ENCODE results near the gene OR6C74. TPM values are rescaled to one million over a fixed set of nuclear protein-coding genes. Genes with fewer than 3 reads are reported as not detected.

The OR6C74 gene
- total RNA-seq (2021), result not detected in 3 replicates
- Bru-seq, nascent RNA, result not detected
- long read RNA-seq, experiment 1, result 0 reads
- long read RNA-seq, experiment 2, result 0 reads
- long read RNA-seq, experiment 3, result 0 reads

DNA sequence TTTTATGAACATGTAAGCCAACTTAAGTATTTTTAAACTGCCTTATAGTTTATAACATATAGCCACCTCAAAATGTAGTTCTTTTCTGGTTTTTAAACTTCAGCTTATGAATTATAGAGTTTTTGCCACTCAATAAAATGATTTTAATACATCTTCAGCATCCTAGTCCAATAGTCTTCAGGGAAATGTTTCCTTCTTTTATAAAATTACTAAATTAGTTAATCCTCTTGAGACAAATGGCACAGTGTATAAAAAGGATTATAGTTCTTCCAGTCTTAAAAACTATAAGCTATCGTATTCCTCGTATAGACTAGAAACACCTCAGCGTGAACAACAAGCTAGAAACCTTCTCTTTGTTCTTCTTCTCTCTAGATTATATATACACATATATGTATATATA, at the start of gene OR6C74:
TSS of gene OR6C74 (plus strand) at position 301 of the 400 bp plus-strand sequence. CDS start 2,679 bp downstream, outside the sequence.
- no peaks in the 10 kb centered on the region for H3K9me3 Mint-ChIP-seq
- no peaks in the 10 kb centered on the region for H3K4me1 Mint-ChIP-seq
- no peaks in the 10 kb centered on the region for H3K36me3 Mint-ChIP-seq
- DNase-seq (ENCODE audit: low spot score), result no peak
- ChIA-PET CTCF (no interaction called here), POLR2A (no interaction called here)
- ATAC-seq, result no peak
- no peak within 1 kb of the TSS for H3K4me3 Mint-ChIP-seq
- TF ChIP-seq ZNF671 (CRISPR knock-in tag; IDR thresholded peaks at IDR 0.05) (no peak), ZMAT4 (CRISPR knock-in tag; IDR thresholded peaks at IDR 0.05) (no peak), AR (CRISPR knock-in tag; IDR thresholded peaks at IDR 0.05) (no peak), SP1 (CRISPR knock-in tag; conservative IDR thresholded peaks at IDR 0.05) (no peak), JUN (CRISPR knock-in tag; IDR thresholded peaks at IDR 0.05) (no peak), NR2C2 (CRISPR knock-in tag; IDR thresholded peaks at IDR 0.05) (no peak), FOXK1 (CRISPR knock-in tag; IDR thresholded peaks at IDR 0.05) (no peak), RELA (CRISPR knock-in tag; IDR thresholded peaks at IDR 0.05; ENCODE audit: borderline replicate concordance) (no peak)
- TF ChIP-seq, protein P1, sequence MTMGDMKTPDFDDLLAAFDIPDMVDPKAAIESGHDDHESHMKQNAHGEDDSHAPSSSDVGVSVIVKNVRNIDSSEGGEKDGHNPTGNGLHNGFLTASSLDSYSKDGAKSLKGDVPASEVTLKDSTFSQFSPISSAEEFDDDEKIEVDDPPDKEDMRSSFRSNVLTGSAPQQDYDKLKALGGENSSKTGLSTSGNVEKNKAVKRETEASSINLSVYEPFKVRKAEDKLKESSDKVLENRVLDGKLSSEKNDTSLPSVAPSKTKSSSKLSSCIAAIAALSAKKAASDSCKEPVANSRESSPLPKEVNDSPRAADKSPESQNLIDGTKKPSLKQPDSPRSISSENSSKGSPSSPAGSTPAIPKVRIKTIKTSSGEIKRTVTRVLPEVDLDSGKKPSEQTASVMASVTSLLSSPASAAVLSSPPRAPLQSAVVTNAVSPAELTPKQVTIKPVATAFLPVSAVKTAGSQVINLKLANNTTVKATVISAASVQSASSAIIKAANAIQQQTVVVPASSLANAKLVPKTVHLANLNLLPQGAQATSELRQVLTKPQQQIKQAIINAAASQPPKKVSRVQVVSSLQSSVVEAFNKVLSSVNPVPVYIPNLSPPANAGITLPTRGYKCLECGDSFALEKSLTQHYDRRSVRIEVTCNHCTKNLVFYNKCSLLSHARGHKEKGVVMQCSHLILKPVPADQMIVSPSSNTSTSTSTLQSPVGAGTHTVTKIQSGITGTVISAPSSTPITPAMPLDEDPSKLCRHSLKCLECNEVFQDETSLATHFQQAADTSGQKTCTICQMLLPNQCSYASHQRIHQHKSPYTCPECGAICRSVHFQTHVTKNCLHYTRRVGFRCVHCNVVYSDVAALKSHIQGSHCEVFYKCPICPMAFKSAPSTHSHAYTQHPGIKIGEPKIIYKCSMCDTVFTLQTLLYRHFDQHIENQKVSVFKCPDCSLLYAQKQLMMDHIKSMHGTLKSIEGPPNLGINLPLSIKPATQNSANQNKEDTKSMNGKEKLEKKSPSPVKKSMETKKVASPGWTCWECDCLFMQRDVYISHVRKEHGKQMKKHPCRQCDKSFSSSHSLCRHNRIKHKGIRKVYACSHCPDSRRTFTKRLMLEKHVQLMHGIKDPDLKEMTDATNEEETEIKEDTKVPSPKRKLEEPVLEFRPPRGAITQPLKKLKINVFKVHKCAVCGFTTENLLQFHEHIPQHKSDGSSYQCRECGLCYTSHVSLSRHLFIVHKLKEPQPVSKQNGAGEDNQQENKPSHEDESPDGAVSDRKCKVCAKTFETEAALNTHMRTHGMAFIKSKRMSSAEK (CRISPR knock-in tag; IDR thresholded peaks at IDR 0.05; ENCODE audit: borderline replicate concordance), result no peak
- H3K27me3 Mint-ChIP-seq (ENCODE audit: low read depth), result no peaks in the 10 kb centered on the region
- no peak within 1 kb of the TSS for H3K27ac Mint-ChIP-seq

- peaks cover 4% of the 10 kb centered on the region for H3K9me3 Mint-ChIP-seq
- CTCF ChIA-PET, result no interaction called here
- H3K27me3 Mint-ChIP-seq (ENCODE audit: low read depth), result no peaks in the 10 kb centered on the region
- H3K27ac Mint-ChIP-seq, result no peak within 1 kb of the TSS
- POLR2A ChIA-PET, result no interaction called here
- peaks cover 4% of the 10 kb centered on the region for H3K4me1 Mint-ChIP-seq
- TF ChIP-seq MYBL2 (CRISPR knock-in tag; IDR thresholded peaks at IDR 0.05), result no peak
- H3K4me3 Mint-ChIP-seq, result no peak within 1 kb of the TSS
- H3K36me3 Mint-ChIP-seq, result no peaks in the 10 kb centered on the region
- no peak for DNase-seq (ENCODE audit: low spot score)
- ATAC-seq, result no peak
Observed at GRCh38 chr12:55220725-55221124, 23.7 kb upstream of the OR6C74 start, which contains the start of gene OR10A7. TSS of gene OR10A7 (plus strand) at chr12:55221025. CDS start at chr12:55221025, 0 bp downstream.

DNA sequence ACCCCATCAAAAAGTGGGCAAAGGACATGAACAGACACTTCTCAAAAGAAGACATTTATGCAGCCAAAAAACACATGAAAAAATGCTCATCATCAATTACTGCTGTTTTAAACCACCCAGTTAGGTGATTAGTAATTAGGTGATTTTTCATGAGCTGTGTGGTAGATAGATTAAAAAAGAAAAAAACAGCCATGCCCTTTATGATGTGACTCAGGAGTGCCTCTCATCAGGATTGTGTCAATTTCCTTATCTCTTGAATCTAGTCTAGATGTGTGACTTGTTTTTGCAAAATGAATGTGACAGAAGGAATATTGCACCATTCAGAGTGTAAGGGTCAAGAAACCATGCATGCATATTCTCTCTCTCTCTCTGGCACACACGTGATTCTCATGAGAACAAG, 17.9 kb upstream of the OR6C74 start:
- peaks cover 3% of the 10 kb centered on the region for H3K4me1 Mint-ChIP-seq
- no peaks in the 10 kb centered on the region for H3K27me3 Mint-ChIP-seq (ENCODE audit: low read depth)
- ChIA-PET CTCF (no interaction called here), POLR2A (no interaction called here)
- DNase-seq (ENCODE audit: low spot score) (no peak), ATAC-seq (no peak)
- H3K9me3 Mint-ChIP-seq, result peaks cover 4% of the 10 kb centered on the region
- no peak overlapping the region for H3K27ac Mint-ChIP-seq
- no peaks in the 10 kb centered on the region for H3K36me3 Mint-ChIP-seq
- H3K4me3 Mint-ChIP-seq, result no peak overlapping the region
- TF ChIP-seq ELF4 (CRISPR knock-in tag; IDR thresholded peaks at IDR 0.05; ENCODE audit: low read depth) (no peak), ATF2 (CRISPR knock-in tag; IDR thresholded peaks at IDR 0.05; ENCODE audit: borderline replicate concordance, low read depth) (no peak), TEAD4 (CRISPR knock-in tag; IDR thresholded peaks at IDR 0.05) (no peak), CDX4 (CRISPR knock-in tag; IDR thresholded peaks at IDR 0.05; ENCODE audit: borderline replicate concordance) (no peak), TCF7 (CRISPR knock-in tag; IDR thresholded peaks at IDR 0.05; ENCODE audit: low read depth) (no peak), GABPB1 (CRISPR knock-in tag; IDR thresholded peaks at IDR 0.05) (no peak), MXD4 (CRISPR knock-in tag; IDR thresholded peaks at IDR 0.05; ENCODE audit: borderline replicate concordance) (no peak), ZNF396 (CRISPR knock-in tag; IDR thresholded peaks at IDR 0.05; ENCODE audit: borderline replicate concordance) (no peak)
- TF ChIP-seq, protein P2, sequence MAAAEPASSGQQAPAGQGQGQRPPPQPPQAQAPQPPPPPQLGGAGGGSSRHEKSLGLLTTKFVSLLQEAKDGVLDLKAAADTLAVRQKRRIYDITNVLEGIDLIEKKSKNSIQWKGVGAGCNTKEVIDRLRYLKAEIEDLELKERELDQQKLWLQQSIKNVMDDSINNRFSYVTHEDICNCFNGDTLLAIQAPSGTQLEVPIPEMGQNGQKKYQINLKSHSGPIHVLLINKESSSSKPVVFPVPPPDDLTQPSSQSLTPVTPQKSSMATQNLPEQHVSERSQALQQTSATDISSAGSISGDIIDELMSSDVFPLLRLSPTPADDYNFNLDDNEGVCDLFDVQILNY (CRISPR knock-in tag; IDR thresholded peaks at IDR 0.05), result no peak
- TF ChIP-seq, protein P3, sequence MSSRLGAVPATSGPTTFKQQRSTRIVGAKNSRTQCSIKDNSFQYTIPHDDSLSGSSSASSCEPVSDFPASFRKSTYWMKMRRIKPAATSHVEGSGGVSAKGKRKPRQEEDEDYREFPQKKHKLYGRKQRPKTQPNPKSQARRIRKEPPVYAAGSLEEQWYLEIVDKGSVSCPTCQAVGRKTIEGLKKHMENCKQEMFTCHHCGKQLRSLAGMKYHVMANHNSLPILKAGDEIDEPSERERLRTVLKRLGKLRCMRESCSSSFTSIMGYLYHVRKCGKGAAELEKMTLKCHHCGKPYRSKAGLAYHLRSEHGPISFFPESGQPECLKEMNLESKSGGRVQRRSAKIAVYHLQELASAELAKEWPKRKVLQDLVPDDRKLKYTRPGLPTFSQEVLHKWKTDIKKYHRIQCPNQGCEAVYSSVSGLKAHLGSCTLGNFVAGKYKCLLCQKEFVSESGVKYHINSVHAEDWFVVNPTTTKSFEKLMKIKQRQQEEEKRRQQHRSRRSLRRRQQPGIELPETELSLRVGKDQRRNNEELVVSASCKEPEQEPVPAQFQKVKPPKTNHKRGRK (CRISPR knock-in tag; IDR thresholded peaks at IDR 0.05; ENCODE audit: borderline replicate concordance), result no peak

All from WTC11 (cell line).